ENCODE results near the gene PRODH2.
A peak's percentile ranks its signal among the peaks of the same experiment; 100 is the strongest.

Gene PRODH2

DNA sequence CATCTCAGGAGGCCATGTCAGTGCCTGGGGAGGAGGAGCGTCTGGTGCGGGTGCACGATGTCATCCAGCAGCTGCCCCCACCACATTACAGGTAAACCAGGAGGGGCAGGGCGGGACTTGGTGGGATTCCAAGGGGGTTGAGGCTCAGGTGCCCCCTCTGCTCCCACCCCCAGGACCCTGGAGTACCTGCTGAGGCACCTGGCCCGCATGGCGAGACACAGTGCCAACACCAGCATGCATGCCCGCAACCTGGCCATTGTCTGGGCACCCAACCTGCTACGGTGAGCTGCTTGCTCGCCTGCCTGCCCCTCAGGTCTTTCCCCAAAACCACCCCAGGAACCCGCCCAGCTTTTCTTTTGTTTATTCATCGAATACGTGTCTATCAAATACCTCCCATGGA, 30.1 kb downstream of the PRODH2 start:
- H3K27me3 ChIP-seq (ENCODE audit: control insufficient read depth in 5 of 5, insufficient read depth in 4 of 5, low read length in 5 of 5), result no peaks in the 10 kb centered on the region
- H3K9ac ChIP-seq (ENCODE audit: low read length in 5 of 5), result no peak overlapping the region
- no peaks in the 10 kb centered on the region for H3K4me1 ChIP-seq (ENCODE audit: control insufficient read depth in 5 of 5, insufficient read depth in 5 of 5, low read length in 5 of 5)
- H3K36me3 ChIP-seq (ENCODE audit: control insufficient read depth in 5 of 5, insufficient read depth in 5 of 5, low read length in 5 of 5), result peaks cover 0 to 58% (median 25%) of the 10 kb centered on the region in 5 donors
- H3K9me3 ChIP-seq (ENCODE audit: control insufficient read depth in 5 of 5, low read length in 5 of 5), result no peaks in the 10 kb centered on the region
- no peak overlapping the region for H3K4me3 ChIP-seq (ENCODE audit: low read depth in 1 of 5, low read length in 5 of 5)
- H3K27ac ChIP-seq (ENCODE audit: low read depth, low read length), result no peak overlapping the region

DNA sequence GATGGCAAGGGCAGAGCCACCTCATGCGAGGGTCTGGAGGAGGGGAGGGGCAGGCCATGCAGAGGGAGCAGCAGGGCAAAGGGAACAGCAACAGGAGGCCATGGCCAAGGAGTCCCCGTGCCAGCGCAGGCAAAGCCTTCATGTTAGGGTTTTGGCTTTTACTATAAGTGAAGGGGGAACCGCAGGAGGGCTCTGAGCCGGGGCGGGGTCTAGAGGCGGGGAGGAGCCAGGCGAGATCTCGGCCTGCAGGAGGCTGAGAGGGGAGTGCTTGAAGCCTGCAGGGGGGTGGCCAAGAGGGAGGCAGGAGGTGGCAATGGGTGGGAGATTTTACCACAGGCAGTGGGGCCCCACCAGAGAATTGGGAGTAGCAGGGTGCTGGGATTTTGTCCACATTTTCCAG, 31.0 kb downstream of the PRODH2 start:
- H3K9me3 ChIP-seq (ENCODE audit: control insufficient read depth in 5 of 5, low read length in 5 of 5), result no peaks in the 10 kb centered on the region
- no peak overlapping the region for H3K27ac ChIP-seq (ENCODE audit: low read depth, low read length)
- no peaks in the 10 kb centered on the region for H3K27me3 ChIP-seq (ENCODE audit: control insufficient read depth in 5 of 5, insufficient read depth in 4 of 5, low read length in 5 of 5)
- H3K4me1 ChIP-seq (ENCODE audit: control insufficient read depth in 5 of 5, insufficient read depth in 5 of 5, low read length in 5 of 5), result no peaks in the 10 kb centered on the region
- H3K4me3 ChIP-seq (ENCODE audit: low read depth in 1 of 5, low read length in 5 of 5), result no peak overlapping the region
- no peak overlapping the region for H3K9ac ChIP-seq (ENCODE audit: low read length in 5 of 5)
- H3K36me3 ChIP-seq (ENCODE audit: control insufficient read depth in 5 of 5, insufficient read depth in 5 of 5, low read length in 5 of 5), result peaks cover 0 to 58% (median 25%) of the 10 kb centered on the region in 5 donors

DNA sequence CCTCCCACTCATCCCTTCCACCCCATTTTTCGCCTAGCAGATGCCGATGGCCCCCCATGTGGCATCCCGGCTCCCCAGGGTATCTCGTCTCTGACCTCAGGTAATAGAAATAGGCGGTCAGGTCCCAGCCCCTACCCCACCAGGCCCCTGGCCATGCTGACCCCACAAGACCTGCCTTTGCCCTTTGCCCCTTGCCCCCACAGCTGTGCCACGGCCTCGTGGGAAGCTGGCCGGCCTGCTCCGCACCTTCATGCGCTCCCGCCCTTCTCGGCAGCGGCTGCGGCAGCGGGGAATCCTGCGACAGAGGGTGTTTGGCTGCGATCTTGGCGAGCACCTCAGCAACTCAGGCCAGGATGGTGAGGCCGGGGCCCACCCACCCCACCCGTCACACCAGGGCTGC, 31.9 kb downstream of the PRODH2 start:
- Histone ChIP-seq H3K27ac (ENCODE audit: low read depth, low read length) (no peak overlapping the region), H3K27me3 (ENCODE audit: control insufficient read depth in 5 of 5, insufficient read depth in 4 of 5, low read length in 5 of 5) (no peaks in the 10 kb centered on the region), H3K4me1 (ENCODE audit: control insufficient read depth in 5 of 5, insufficient read depth in 5 of 5, low read length in 5 of 5) (peaks cover 0 to 8% (median 1%) of the 10 kb centered on the region in 5 donors), H3K9ac (ENCODE audit: low read length in 5 of 5) (no peak overlapping the region), H3K4me3 (ENCODE audit: low read depth in 1 of 5, low read length in 5 of 5) (no peak overlapping the region), H3K9me3 (ENCODE audit: control insufficient read depth in 5 of 5, low read length in 5 of 5) (no peaks in the 10 kb centered on the region), H3K36me3 (ENCODE audit: control insufficient read depth in 5 of 5, insufficient read depth in 5 of 5, low read length in 5 of 5) (peaks cover 0 to 54% (median 23%) of the 10 kb centered on the region in 5 donors)

DNA sequence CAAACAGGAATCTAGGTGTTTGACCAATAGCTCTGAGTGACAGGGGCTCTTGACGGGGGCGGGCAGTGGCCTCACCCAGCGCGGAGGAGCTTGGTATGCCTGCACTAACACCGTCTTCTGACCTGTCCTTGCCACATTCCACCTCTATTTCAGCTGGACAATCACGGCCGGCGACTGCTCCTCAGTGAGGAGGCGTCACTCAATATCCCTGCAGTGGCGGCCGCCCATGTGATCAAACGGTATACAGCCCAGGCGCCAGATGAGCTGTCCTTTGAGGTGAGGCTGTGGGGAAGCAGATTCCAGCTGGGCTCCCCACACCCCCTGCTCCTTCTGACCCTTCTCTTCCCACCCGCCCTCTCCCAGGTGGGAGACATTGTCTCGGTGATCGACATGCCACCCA, 32.6 kb downstream of the PRODH2 start:
- Histone ChIP-seq H3K4me1 (ENCODE audit: control insufficient read depth in 5 of 5, insufficient read depth in 5 of 5, low read length in 5 of 5) (peaks cover 0 to 11% (median 3%) of the 10 kb centered on the region in 5 donors), H3K9ac (ENCODE audit: low read length in 5 of 5) (no peak overlapping the region), H3K27me3 (ENCODE audit: control insufficient read depth in 5 of 5, insufficient read depth in 4 of 5, low read length in 5 of 5) (no peaks in the 10 kb centered on the region), H3K36me3 (ENCODE audit: control insufficient read depth in 5 of 5, insufficient read depth in 5 of 5, low read length in 5 of 5) (peaks cover 0 to 48% (median 21%) of the 10 kb centered on the region in 5 donors), H3K9me3 (ENCODE audit: control insufficient read depth in 5 of 5, low read length in 5 of 5) (no peaks in the 10 kb centered on the region), H3K4me3 (ENCODE audit: low read depth in 1 of 5, low read length in 5 of 5) (no peak overlapping the region), H3K27ac (ENCODE audit: low read depth, low read length) (no peak overlapping the region)

DNA sequence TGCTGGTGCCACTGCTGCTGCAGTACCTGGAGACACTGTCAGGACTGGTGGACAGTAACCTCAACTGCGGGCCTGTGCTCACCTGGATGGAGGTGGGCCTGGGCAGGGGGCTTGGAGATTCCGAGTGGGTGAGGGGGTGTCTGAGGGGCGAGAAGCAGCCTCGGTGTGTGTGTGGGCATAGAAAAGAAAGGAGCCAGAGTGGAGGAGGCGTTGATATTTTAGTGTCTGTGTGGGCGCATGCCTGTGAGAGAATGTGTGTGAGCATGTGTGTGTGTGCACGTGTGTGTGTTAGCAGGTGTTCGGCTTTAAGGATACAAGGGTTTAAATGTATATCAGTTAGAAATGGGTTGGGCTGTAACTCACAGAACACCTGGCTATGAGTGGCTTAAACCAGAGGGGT, 33.6 kb downstream of the PRODH2 start:
- Histone ChIP-seq H3K4me3 (ENCODE audit: low read depth in 1 of 5, low read length in 5 of 5) (no peak overlapping the region), H3K9ac (ENCODE audit: low read length in 5 of 5) (no peak overlapping the region), H3K27ac (ENCODE audit: low read depth, low read length) (no peak overlapping the region), H3K4me1 (ENCODE audit: control insufficient read depth in 5 of 5, insufficient read depth in 5 of 5, low read length in 5 of 5) (peaks cover 5 to 18% (median 10%) of the 10 kb centered on the region in 5 donors), H3K27me3 (ENCODE audit: control insufficient read depth in 5 of 5, insufficient read depth in 4 of 5, low read length in 5 of 5) (no peaks in the 10 kb centered on the region), H3K9me3 (ENCODE audit: control insufficient read depth in 5 of 5, low read length in 5 of 5) (no peaks in the 10 kb centered on the region), H3K36me3 (ENCODE audit: control insufficient read depth in 5 of 5, insufficient read depth in 5 of 5, low read length in 5 of 5) (peaks cover 0 to 44% (median 21%) of the 10 kb centered on the region in 5 donors)

DNA sequence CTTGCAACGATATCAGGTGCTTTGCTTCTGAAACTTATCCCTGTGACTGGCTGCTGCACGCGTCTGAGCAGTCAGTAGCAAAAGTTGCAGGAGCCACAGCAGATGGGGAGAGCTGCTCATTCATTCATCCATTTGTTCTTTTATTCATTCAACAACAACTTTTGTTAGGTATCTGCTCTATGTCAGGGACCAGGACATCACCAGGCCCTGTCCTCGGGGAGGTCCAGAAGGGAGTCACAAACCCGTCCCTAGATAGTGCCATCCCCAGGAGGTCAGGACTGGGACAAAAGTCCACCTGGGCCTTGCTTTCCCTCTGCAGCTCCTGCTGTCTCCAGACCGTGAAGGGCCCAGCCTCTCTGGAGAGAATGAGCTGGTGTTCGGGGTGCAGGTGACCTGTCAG, 34.7 kb downstream of the PRODH2 start:
- Histone ChIP-seq H3K4me3 (ENCODE audit: low read depth in 1 of 5, low read length in 5 of 5) (no peak overlapping the region), H3K36me3 (ENCODE audit: control insufficient read depth in 5 of 5, insufficient read depth in 5 of 5, low read length in 5 of 5) (peaks cover 0 to 42% (median 21%) of the 10 kb centered on the region in 5 donors)

DNA sequence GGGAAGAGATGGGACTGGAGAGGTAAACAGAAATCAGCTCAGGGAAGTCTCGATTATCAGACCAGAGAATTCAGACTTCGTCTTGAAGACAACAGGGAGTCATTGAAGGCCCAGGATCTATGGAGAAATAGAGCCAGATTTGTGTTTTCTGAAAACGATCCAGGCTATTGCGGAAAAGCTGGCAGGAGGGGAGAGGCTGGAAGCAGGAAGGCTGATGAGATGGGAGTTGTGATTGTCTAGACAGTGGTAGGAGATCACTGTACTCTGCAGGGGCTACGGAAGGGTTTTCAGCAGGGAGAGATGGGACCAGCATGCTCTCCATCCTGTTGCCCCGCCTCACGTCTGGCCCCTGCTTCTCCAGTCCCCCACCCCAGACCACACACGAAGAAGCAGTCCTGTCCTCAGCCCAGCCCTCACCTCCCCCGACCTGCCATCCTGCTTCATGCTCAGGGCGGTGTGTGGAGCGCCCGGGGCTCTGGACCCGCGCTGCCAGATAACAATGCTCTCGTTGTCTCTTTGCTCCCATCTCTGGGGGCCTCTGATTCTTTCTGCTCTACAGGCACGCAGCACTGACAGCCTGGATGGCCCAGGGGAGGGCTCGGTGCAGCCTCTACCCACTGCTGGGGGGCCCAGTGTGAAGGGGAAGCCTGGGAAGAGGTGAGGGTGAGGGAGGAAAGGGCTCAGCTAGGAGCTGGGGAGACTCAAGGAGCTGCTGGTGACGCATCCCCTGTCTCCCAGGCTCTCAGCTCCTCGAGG, 35.4 kb downstream of the PRODH2 start:
- Histone ChIP-seq H3K9me3 (ENCODE audit: control insufficient read depth in 5 of 5, low read length in 5 of 5) (no peaks in the 10 kb centered on the region), H3K27ac (ENCODE audit: low read depth, low read length) (no peak overlapping the region), H3K36me3 (ENCODE audit: control insufficient read depth in 5 of 5, insufficient read depth in 5 of 5, low read length in 5 of 5) (peaks cover 0 to 35% (median 14%) of the 10 kb centered on the region in 5 donors), H3K27me3 (ENCODE audit: control insufficient read depth in 5 of 5, insufficient read depth in 4 of 5, low read length in 5 of 5) (no peaks in the 10 kb centered on the region), H3K9ac (ENCODE audit: low read length in 5 of 5) (no peak overlapping the region), H3K4me3 (ENCODE audit: low read depth in 1 of 5, low read length in 5 of 5) (no peak overlapping the region), H3K4me1 (ENCODE audit: control insufficient read depth in 5 of 5, insufficient read depth in 5 of 5, low read length in 5 of 5) (peaks cover 5 to 18% (median 10%) of the 10 kb centered on the region in 5 donors)

More for the DNA sequence above, 34.7 kb downstream of the PRODH2 start:
- peaks cover 5 to 18% (median 10%) of the 10 kb centered on the region in 5 donors for H3K4me1 ChIP-seq (ENCODE audit: control insufficient read depth in 5 of 5, insufficient read depth in 5 of 5, low read length in 5 of 5)
- H3K27ac ChIP-seq (ENCODE audit: low read depth, low read length), result no peak overlapping the region
- H3K27me3 ChIP-seq (ENCODE audit: control insufficient read depth in 5 of 5, insufficient read depth in 4 of 5, low read length in 5 of 5), result no peaks in the 10 kb centered on the region
- no peak overlapping the region for H3K9ac ChIP-seq (ENCODE audit: low read length in 5 of 5)
- no peaks in the 10 kb centered on the region for H3K9me3 ChIP-seq (ENCODE audit: control insufficient read depth in 5 of 5, low read length in 5 of 5)

DNA sequence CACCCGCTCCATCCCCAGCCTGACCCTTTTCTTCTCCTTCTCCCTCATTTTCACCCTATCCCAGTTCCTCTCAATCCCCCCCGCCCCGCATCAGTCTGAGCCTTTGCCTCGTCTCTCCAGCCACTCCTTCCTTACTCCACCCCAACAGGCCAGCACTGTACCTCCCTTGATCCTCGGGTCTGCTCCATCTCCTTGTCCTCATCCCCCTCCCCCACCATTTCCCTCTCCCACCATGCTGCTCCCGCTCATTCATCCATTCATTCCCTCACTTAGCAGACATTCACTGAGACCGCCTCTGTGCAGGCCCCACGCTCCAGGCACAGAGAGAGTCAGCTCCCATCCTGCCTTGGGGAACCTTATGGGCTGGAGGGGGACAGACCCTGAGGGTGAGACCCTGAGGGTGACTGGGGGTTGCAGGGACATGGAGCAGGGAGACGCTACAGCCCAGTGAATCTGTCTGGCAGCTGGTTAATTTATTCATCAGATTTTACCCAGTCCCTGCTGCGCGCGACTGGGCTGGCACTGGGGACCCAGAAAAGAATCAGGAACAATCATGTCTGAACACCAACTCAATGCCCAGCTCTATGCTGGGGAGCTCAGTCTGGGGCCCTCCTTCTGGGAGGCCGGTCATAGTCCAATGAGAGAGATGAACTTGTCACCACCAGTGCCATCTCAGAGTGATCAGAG, 36.4 kb downstream of the PRODH2 start:
- no peaks in the 10 kb centered on the region for H3K9me3 ChIP-seq (ENCODE audit: control insufficient read depth in 5 of 5, low read length in 5 of 5)
- no peaks in the 10 kb centered on the region for H3K27me3 ChIP-seq (ENCODE audit: control insufficient read depth in 5 of 5, insufficient read depth in 4 of 5, low read length in 5 of 5)
- H3K27ac ChIP-seq (ENCODE audit: low read depth, low read length), result no peak overlapping the region
- H3K9ac ChIP-seq (ENCODE audit: low read length in 5 of 5), result peak overlapping the region in 1 of 5 donors; percentile 52
- peaks cover 5 to 18% (median 10%) of the 10 kb centered on the region in 5 donors for H3K4me1 ChIP-seq (ENCODE audit: control insufficient read depth in 5 of 5, insufficient read depth in 5 of 5, low read length in 5 of 5)
- peaks cover 0 to 25% (median 9%) of the 10 kb centered on the region in 5 donors for H3K36me3 ChIP-seq (ENCODE audit: control insufficient read depth in 5 of 5, insufficient read depth in 5 of 5, low read length in 5 of 5)
- H3K4me3 ChIP-seq (ENCODE audit: low read depth in 1 of 5, low read length in 5 of 5), result peak overlapping the region in 4 of 5 donors; percentile 25 to 77 (median 68)

DNA sequence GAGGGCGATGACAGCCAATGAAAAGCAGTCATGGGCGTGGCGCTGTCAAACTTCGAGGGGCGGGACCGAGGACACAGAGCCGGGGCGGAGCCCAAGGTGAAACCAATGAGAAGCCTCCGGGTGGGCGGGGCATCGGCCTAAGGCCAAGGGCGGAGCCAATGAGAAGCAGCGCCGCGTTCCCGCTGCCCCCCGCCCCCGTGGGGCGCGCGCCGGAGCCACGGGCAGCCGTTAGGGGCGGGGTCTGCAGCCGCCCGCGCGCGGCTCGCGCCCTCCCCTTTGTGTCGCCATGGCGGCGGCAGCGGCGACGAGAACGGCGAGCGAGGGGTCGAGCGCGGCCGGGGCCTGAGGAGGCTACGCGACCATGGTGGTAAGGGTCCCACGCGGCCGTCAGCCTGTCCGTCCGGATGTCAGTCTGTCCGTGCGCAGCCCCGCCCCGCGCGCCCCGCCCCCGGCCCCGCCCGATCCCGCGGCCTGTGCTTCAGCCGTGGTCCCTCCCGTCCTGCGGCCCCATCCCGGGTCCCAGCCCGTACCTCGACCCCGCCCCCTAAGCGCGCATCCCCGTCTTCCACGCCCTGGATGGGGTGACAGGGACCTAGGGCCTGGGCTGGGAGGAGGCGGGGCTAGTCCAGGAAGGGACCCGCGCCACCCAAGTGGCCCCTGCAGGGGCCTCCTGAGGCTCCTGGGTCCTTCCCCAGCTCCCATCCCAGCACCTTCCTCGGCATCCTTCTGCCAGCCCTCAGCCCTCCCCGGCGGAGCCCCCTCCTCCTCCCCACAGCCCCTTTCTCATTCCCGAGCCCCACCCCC, 37.1 kb downstream of the PRODH2 start, which contains the start of gene ARHGAP33:
Gene ARHGAP33 (plus strand): TSS at position 267 of the 804 bp plus-strand sequence. CDS start 95 bp downstream, at position 362.
- peaks cover 0 to 19% (median 6%) of the 10 kb centered on the region in 5 donors for H3K36me3 ChIP-seq (ENCODE audit: control insufficient read depth in 5 of 5, insufficient read depth in 5 of 5, low read length in 5 of 5)
- peaks cover 5 to 18% (median 10%) of the 10 kb centered on the region in 5 donors for H3K4me1 ChIP-seq (ENCODE audit: control insufficient read depth in 5 of 5, insufficient read depth in 5 of 5, low read length in 5 of 5)
- no peaks in the 10 kb centered on the region for H3K9me3 ChIP-seq (ENCODE audit: control insufficient read depth in 5 of 5, low read length in 5 of 5)
- H3K27ac ChIP-seq (ENCODE audit: low read depth, low read length), result no peak within 1 kb of the TSS
- peak within 1 kb of the TSS in 3 of 5 donors; percentile 34 to 52 (median 39) for H3K9ac ChIP-seq (ENCODE audit: low read length in 5 of 5)
- peak within 1 kb of the TSS; percentile 67 to 77 (median 72) for H3K4me3 ChIP-seq (ENCODE audit: low read depth in 1 of 5, low read length in 5 of 5)
- H3K27me3 ChIP-seq (ENCODE audit: control insufficient read depth in 5 of 5, insufficient read depth in 4 of 5, low read length in 5 of 5), result no peaks in the 10 kb centered on the region
